Hippocampal formation (tissue), 2 donors: ENCODE measurements around the gene FKBP1C.
"Not testable (repeated sequence)": the region's sequence is repeated elsewhere in the genome, so short reads cannot be mapped to it uniquely, and the experiment has no call there.

ENCODE experiments used
- DNase-seq, 2 donors: peaks; one replicate each; lab custom pipeline; 2025; lab: John Stamatoyannopoulos, UW

Gene FKBP1C

GRCh38 chr6:63211343-63211742 lies at the start of gene FKBP1C:
FKBP1C (plus strand) TSS chr6:63211469.
- DNase-seq, result not testable (repeated sequence)

DNA sequence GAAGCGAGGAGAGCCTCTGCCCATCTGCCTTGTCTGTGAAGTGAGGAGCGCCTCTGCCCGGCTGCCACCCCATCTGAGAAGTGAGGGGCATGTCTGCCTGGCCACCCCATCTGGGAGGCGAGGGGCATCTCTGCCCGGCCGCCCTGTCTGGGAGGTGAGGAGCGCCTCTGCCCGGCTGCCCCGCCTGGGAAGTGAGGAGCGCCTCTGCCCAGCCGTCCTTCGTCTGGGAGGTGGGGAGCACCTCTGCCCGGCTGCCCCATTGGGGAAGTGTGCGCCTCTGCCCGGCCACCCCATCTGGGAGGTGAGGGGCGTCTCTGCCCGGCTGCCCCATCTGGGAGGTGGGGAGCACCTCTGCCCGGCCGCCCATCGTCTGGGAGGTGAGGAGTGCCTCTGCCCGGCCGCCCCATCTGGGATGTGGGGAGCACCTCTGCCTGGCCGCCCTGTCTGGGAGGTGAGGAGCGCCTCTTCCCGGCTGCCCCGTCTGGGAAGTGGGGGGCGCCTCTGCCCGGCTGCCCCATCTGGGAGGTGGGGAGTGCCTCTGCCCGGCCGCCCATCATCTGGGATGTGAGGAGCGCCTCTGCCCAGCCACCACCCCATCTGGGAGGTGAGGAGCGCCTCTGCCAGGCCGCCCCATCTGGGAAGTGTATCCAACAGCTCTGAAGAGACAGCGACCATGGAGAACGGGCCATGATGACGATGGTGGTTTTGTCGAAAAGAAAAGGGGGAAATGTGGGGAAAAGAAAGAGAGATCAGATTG lies 47.0 kb upstream of the FKBP1C start:
- DNase-seq, result not testable (repeated sequence)

DNA sequence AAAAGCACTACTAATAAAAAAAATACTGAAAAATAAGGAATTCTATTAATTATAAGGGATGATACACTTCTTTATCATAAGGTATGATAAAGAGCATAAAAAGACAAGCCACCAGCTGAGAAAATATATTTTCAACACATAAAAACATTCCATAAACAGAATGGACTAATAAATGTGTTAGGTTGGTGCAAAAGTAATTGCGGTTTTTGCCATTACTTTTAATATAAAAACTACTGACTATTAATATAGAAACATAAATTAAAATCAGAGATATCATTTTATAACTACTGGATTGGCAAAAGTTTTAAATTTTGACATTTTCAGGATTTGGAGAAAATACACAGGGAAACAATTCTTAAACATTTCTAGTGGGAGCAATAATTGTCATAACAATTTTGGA lies 37.1 kb upstream of the FKBP1C start:
- DNase-seq, result no peak

- DNase-seq, result no peak
Observed at GRCh38 chr6:63176181-63176580, 35.1 kb upstream of the FKBP1C start.

GRCh38 chr6:63180367-63180766 lies 30.9 kb upstream of the FKBP1C start:
- no peak for DNase-seq

DNA sequence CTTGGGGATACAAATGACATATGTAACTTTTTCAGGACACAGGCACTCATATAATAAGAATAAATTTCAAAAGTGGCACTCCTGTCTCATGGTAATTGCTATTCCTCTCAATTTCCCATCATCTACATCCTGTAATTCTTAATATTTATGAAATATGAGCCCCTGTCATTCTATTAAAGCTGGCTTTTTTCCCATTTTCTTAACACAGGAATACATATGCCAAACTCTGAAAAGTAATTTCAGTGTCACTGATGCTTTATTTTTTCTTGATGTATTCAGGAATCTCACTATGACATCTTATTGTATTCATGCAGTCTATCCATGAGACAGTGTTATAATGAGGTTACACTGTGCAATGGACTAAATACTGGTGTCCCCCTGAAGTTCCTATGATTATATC lies 24.3 kb upstream of the FKBP1C start:
- DNase-seq, result no peak

GRCh38 chr6:63188828-63189227 lies 22.4 kb upstream of the FKBP1C start:
- DNase-seq, result no peak

GRCh38 chr6:63193324-63193723 lies 17.9 kb upstream of the FKBP1C start:
- no peak for DNase-seq

GRCh38 chr6:63197741-63198140 lies 13.5 kb upstream of the FKBP1C start:
- no peak for DNase-seq

DNA sequence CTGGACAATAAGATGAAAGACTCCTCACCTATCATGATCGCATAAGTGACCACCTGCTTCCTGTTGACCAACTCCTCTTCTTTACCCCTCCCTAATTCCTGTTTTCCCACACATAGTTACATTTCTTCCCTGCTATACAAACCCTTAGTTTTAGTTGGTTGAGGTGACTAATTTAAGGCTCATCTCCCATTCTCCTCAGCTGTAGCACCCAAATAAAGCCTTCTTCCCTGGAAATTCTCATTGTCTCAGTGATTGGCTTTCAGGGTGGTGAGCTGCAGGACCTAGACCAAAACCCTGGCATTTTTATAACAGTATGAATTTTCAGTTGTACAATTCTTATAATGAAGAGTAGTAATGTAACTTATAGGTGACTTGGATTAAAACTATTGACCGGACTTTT lies 2.1 kb downstream of the FKBP1C start:
- no peak for DNase-seq

- DNase-seq, result no peak
Observed at GRCh38 chr6:63214816-63215215, 3.5 kb downstream of the FKBP1C start.

- no peak for DNase-seq
Observed at GRCh38 chr6:63224179-63224578, 12.9 kb downstream of the FKBP1C start.

GRCh38 chr6:63225987-63226386 lies 14.7 kb downstream of the FKBP1C start:
- DNase-seq, result not testable (repeated sequence)

GRCh38 chr6:63227928-63228894 lies 16.9 kb downstream of the FKBP1C start:
- DNase-seq, result not testable (repeated sequence)

- not testable (repeated sequence) for DNase-seq
Observed at GRCh38 chr6:63230027-63230426, 18.8 kb downstream of the FKBP1C start.

DNA sequence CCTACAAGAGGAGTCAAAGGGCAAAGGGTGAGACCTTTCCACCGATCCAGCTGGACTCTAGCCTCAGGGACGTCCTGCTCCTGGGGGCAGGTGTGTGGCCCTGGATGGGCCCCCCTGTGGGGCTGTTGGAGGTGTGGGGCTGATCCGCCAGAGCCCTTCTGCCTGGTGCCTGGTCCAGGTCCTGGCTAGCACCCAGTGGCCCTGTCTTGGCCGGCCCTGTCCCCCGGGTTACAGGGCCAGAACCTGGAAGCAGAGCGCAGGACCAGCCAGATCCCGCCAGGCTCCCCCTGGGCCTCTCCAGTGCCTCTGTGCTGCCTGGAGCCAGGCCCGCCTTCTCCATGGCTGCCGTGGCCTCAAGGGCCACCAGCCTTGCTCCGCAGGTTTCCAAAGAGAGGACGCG lies 19.2 kb downstream of the FKBP1C start:
- not testable (repeated sequence) for DNase-seq

DNA sequence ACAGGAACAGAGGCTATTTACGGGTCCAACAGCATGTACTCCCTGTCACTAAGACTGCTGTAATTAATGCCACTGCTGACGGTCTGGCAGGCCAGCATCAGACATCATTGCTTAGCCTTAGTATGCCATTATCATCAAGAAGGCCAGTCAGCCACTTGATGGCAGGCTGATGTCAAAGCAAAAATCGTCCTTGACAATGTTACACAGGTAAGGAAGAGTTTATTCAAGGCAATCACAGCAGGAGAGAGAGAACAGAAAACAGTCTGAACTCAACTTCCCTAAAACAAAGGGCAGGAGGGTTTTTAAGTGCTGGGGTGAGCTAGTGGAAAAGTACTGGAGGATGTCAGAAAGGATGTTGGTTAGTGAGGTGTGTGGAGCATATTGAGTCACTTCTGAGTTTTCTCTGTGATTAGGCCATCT lies 25.1 kb downstream of the FKBP1C start:
- DNase-seq, result no peak

DNA sequence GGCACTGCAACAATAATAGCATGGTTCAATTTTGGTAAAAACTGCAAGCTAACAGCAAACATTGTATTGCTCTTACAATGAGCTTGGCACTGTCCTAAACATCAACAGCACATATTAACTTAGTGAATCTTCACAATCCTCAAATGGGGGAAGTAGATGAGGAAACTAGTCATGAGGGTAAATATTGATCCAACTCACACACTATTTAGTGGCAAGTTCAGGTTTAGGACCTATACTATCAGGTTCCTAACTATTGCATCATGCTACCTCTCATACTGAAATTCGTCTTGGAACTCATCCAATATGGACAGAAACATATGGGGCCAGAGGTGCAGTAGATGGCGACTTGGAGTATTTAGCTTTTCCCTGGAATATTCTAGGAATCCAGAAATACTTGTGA lies 34.2 kb downstream of the FKBP1C start:
- DNase-seq, result no peak

- no peak for DNase-seq
Observed at GRCh38 chr6:63245909-63246308, 34.6 kb downstream of the FKBP1C start.

DNA sequence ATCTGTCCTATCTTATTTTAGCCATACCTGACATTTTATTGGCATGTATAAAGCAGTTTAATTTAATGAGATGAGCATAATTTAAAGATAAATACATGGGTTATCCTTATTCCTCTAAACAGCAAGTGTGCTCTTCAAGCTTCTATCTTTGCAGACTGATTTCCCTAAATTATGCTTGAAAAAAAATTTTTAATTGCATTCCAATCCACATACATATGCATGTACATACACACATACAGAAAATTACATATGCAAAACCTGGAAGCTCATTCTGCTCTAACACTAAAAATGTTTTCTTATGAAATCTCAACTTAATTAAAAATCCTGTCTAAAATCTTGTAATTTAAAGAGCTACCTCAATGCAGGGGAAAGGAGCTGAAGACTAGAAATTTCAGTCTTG lies 35.3 kb downstream of the FKBP1C start:
- DNase-seq, result no peak

GRCh38 chr6:63249875-63250482 lies 38.7 kb downstream of the FKBP1C start:
- DNase-seq, result no peak

DNA sequence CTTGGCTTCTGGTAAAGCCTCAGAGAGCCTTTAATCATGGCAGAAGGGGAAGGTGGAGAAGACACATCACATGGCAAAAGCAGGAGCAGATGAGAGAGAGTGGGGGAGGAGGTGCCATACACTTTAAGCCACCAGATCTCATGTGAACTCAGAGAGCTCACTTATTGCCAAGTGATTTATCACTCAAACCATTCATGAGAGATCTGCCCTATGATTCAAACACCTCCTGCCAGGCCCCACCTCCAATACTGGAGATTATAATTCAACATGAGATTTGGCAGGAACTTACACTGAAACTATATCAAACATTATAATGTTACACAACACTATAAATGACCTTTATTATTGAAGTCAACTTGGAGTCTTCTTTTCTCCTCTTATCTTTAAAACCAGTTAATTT lies 47.9 kb downstream of the FKBP1C start:
- DNase-seq, result no peak
